ENCODE results near the gene PLCXD1.

The PLCXD1 gene

GRCh38 chrX:265502-265901 is 15.7 kb upstream of the PLCXD1 start:
- no peak overlapping the region for H3K4me3 ChIP-seq (ENCODE audit: low read depth, low read length)
- TF ChIP-seq CTCF (IDR thresholded peaks at IDR 0.05; ENCODE audit: low read depth, low read length, missing control alignments): no peak
- in situ Hi-C loops (cut with HindIII; ENCODE audit: low sequenced_read_pairs): no loop called here
- no peak for DNase-seq (ENCODE audit: low read depth)

GRCh38 chrX:267771-268261 is 13.4 kb upstream of the PLCXD1 start:
- in situ Hi-C loops (cut with HindIII; ENCODE audit: low sequenced_read_pairs): no loop called here
- H3K4me3 ChIP-seq (ENCODE audit: low read depth, low read length): no peak overlapping the region
- no peak for TF ChIP-seq CTCF (IDR thresholded peaks at IDR 0.05; ENCODE audit: low read depth, low read length, missing control alignments)
- no peak for DNase-seq (ENCODE audit: low read depth)

- no peak overlapping the region for H3K4me3 ChIP-seq (ENCODE audit: low read depth, low read length)
- DNase-seq (ENCODE audit: low read depth): no peak
- in situ Hi-C loops (cut with HindIII; ENCODE audit: low sequenced_read_pairs): no loop called here
- TF ChIP-seq CTCF (IDR thresholded peaks at IDR 0.05; ENCODE audit: low read depth, low read length, missing control alignments): no peak
Observed at GRCh38 chrX:270848-271367, 10.3 kb upstream of the PLCXD1 start.

- no peak for TF ChIP-seq CTCF (IDR thresholded peaks at IDR 0.05; ENCODE audit: low read depth, low read length, missing control alignments)
- no peak for DNase-seq (ENCODE audit: low read depth)
- in situ Hi-C loops (cut with HindIII; ENCODE audit: low sequenced_read_pairs): no loop called here
- no peak overlapping the region for H3K4me3 ChIP-seq (ENCODE audit: low read depth, low read length)
Observed at GRCh38 chrX:274904-275475, 6.2 kb upstream of the PLCXD1 start.

- no peak for TF ChIP-seq CTCF (IDR thresholded peaks at IDR 0.05; ENCODE audit: low read depth, low read length, missing control alignments)
- in situ Hi-C loops (cut with HindIII; ENCODE audit: low sequenced_read_pairs): no loop called here
- no peak for DNase-seq (ENCODE audit: low read depth)
- peak overlapping the region; percentile 45 for H3K4me3 ChIP-seq (ENCODE audit: low read depth, low read length)
Observed at GRCh38 chrX:275476-275966, 5.7 kb upstream of the PLCXD1 start.

- DNase-seq (ENCODE audit: low read depth): no peak
- TF ChIP-seq CTCF (IDR thresholded peaks at IDR 0.05; ENCODE audit: low read depth, low read length, missing control alignments): no peak
- H3K4me3 ChIP-seq (ENCODE audit: low read depth, low read length): peak overlapping the region; percentile 45
- in situ Hi-C loops (cut with HindIII; ENCODE audit: low sequenced_read_pairs): no loop called here
Observed at GRCh38 chrX:275967-276580, 5.1 kb upstream of the PLCXD1 start.

Data from astrocyte of the cerebellum (primary cell).